HuH-7.5 (cell line): ENCODE measurements around the gene KCTD1.

ENCODE experiments used
- DNase-seq: peaks from one replicate; pipeline ENCODE4 v3.0.0; 2011; ENCODE audit warnings: low spot score

The KCTD1 gene

DNA sequence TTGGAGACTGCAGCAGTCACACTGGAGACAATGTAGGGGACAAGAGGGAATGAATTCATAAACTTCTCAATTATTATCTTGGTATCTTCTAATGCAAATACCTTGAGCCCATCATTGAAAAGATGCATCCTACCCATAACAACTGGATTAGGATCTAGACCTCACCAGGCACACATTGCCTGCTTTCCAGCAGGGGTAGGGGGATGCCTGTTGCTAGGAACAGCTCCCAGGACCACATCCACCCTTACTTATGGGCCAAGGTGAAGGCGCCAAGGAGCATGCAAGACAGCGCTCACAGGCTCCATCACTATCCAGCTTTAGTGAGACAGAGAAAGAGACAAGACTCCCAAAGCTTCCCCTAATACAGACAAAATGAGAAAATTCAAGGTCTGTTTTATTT is 24.4 kb downstream of the KCTD1 start:
- no peak for DNase-seq

DNA sequence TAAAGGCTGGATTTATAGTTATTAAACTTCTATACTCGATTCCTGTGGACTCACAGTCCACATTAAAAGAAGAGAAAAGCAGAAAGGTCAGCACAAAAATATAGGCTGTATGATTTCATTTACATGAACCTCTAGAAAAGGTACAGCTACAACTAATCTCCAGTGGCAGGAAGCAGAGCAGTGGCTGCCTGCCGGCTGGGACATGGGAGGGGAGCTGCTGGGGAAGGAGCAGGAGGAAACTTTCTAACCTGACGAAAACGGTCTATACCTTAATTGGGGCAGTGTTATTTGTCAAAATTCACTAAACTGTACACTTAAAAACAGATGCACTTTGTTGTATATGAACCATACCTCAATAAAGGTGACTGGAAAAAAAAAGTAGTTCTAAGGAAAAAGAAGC is 26.7 kb downstream of the KCTD1 start:
- DNase-seq, result no peak

DNA sequence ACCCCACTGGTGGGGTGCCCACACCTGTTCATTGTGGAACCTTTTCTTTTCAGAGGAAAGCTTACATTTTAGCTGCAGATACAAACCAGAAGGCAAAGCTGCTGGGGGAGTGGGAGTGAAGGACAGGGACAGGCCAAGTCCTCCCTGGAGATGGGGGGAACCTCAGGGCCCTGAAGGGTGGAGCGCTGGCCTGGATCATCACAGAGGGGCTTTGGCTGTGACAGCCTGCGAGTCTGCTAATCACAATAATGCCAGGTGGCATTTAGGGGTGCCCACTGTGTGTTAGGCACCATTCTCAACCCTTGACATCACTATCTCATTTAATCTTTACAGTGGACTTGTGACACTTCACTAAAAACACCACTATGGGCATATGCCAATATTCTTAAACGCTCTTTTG is 27.4 kb downstream of the KCTD1 start:
- DNase-seq, result no peak

DNA sequence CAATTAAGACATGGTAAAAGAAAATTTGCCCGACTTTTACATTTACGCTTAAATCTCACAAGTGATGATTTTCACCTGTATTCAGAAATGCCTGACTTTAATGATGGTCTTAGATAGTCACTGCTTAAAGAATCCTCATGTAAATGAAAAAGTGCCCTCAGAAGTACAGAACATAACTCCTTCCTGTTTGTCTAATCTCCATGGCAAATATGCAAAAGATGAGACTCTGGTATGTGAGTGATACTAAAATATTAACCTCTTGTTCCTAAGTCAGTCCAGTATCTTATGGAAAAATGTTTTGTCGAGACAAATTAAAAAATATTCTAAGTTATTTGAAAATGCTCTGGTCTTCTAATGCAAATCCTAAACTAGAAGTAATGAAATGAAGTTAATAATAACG is 29.2 kb downstream of the KCTD1 start:
- DNase-seq, result no peak

- DNase-seq, result no peak
Measured at GRCh38 chr18:26516964-26517363, 31.4 kb downstream of the KCTD1 start.

DNA sequence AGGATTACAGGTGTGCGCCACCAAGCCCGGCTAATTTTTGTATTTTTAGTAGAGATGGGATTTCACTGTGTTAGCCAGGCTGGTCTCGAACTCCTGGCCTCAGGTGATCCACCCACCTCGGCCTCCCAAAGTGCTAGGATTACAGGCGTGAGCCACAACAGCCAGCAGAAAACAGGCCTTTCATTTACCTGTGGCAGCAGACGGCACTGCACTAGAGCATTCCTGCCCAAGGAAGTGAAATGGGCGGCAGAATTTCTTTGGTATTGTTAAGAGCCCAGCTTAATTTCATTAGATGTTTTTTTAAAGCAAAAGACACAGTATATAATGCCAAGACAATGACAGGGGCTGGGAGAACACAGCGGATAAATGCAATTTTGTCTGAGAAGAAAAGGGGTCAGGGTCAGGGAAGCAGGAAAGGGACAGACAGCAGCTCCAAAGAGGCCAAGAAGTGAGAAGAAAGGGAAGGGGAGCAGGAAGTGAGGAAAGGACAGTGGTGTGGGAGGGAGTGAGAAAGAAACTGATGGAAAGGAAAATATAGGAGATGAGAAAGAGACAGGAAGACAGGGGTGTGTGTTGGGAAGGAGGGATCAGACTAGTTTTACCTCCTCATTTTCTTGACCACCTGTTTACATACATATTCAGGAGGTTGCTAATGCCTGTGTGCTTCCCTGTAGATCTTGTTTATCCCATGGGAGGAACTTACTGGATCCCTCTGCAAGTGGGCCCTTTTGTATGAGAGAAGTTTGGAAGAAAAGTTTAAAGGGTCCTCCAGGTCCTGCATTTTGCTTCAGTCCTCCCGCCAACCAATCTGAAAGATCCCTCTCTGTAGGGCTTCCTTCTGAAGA is 32.5 kb downstream of the KCTD1 start:
- no peak for DNase-seq

DNA sequence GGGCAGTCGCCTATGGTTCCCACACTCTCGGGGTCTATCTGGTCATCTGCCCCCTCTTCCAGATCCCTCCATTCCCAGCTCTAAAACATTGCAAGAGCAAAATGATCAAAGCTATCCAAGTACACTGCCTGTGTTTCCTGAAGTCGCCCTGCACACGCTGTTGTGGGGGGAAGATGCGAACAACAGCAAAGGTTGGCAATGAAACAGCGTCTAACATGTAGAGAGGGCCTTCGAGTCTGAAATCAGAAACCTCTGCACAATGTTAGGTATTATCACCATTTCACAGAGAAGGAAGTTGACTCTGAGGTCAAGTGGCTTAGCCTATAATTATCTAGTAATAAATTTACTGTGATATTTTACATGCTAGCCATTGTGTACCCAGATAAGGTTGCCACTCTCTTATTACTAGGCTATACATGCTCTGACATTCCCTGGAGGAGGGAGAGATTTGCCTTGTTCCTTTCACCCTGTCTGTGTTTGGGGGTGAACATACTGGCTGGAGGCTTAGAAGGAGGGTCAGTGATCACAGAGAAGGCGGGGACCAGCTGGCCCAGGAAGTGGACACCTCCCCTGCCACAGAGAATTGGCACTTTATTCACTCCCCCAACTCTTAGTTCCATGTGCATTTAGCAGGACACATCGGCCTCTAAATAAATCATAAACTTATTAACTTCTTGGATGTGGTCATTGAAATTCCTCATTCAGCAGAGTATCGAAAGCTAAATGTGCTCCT is 36.8 kb downstream of the KCTD1 start:
- no peak for DNase-seq

- no peak for DNase-seq
Measured at GRCh38 chr18:26510337-26510736, 38.0 kb downstream of the KCTD1 start.

DNA sequence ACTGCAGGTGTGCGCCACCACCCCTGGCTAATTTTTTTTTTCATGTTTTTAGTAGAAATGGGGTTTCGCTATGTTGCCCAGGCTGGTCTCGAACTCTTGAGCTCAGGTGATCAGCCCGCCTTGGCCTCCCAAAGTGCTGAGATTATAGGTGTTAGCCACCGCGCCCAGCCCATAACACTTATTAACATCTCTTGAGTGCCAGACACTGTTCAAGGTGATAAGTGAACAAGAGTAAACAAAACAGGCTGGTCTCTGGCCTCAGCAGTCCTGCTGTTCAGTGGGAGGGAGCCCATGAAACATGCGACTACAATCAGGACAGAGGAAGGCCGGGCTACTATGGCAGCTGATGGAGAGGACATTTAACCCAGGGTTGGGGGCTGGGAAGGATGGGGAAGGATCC is 42.3 kb downstream of the KCTD1 start:
- no peak for DNase-seq

- DNase-seq, result no peak
Measured at GRCh38 chr18:26504831-26505230, 43.5 kb downstream of the KCTD1 start.

GRCh38 chr18:26503382-26503781 is 45.0 kb downstream of the KCTD1 start:
- DNase-seq, result no peak

- no peak for DNase-seq
Measured at GRCh38 chr18:26502823-26503222, 45.5 kb downstream of the KCTD1 start.

GRCh38 chr18:26497866-26498265 is 50.5 kb downstream of the KCTD1 start:
- DNase-seq, result no peak

GRCh38 chr18:26496528-26496927 is 51.8 kb downstream of the KCTD1 start:
- DNase-seq, result no peak

DNA sequence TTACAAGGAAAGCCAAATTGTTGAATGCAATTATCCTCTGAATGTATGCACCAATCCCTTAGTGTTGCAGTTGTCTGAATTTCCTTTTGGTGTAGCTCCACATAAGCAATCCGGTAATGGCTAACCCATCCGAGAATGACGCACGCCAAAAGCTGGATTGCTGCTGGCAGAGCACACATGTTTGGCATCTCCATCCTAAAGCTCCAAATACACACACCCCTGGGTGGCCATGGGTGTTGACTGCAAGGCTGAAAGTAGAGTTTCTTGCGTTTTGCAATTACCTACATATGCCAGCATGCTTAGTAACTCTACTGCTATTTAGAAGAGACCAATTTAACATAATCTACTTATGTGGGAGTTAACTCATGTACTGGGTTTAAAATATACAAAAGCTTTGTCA is 53.1 kb downstream of the KCTD1 start:
- no peak for DNase-seq

DNA sequence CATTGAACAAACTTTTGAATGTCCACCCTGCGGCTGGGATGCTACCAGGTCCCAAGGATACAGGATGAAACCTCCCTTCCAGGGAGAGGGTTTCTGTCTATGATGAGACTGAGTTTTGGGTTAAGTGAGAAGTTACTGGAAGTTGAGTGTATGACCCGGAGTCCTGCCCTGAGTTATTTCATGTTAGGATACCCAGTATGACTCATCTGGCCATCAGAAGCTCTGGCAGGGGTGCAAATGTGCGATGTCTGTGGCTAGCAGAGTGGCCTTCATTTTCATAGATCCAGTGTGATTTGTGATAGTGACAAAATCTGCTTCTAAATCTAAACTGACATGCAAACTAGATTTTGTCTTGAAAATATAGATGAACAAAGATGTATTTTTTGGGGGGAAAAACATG is 55.3 kb downstream of the KCTD1 start:
- DNase-seq, result no peak

- no peak for DNase-seq
Measured at GRCh38 chr18:26491194-26491816, 57.0 kb downstream of the KCTD1 start.

- DNase-seq, result no peak
Measured at GRCh38 chr18:26489881-26490280, 58.5 kb downstream of the KCTD1 start.

DNA sequence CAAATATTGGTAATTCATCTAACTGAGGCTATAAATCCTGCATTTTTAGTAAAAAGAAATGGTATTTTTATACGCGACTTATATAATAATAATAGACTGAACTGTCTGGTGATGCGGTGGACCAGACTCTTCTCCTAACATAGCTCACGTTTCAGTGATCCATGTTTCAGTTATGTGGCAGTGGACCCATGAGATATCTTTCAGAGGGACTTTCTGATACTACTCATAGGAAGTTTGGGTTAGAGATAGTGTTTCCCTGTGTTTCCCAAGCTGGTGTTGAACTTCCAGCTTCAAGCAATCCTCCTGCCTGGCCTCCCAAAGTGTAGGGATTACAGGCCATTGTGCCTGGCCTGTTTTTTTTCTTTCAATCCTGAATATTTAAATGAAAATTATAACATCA is 59.2 kb downstream of the KCTD1 start:
- no peak for DNase-seq

DNA sequence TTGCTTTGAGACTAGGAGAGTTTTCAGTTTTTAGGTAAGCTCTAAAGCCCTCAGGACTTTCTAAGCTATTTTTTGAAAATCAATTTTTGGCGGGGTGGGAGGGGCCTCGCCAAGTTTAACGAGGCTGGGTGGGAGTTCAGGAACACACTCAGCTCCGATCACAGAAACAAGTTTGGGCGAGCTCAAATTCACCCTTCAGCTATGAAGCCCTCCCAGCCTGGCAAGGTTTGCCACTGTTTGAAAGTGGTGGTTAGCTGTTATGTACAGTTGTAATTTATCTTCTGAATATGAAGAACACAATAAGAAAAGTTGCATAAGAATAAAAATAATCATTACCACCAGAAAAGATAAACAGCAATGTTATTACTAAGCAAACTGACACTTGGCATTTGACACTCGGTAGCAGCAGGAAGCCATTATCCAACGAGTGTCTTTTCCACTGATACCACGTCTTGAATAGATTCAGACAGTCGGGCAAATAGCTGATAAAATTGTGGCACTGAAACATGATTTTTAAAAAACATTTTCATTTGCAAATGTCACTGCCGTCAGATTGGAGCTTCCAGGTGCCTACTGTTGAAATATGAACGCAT is 59.8 kb downstream of the KCTD1 start:
- DNase-seq, result no peak

DNA sequence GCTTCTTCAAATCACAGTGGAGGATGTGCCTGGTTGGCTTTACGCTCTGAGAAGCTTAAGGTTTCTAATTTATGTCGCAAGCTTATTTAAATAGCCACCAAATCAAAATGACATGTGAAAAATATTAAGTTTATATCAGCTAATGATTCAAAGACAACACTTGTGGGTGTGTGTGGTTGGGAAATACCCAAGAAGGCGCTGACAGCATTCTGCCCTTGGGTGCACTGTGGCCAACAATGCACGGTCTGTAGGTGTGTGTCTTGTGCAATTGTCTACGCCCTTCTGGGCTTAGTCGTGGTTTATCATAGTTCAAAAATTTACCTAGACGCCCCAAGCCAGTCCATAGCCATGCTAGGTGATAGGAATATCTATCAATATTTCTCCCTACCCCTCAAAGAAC is 60.9 kb downstream of the KCTD1 start:
- no peak for DNase-seq

GRCh38 chr18:26483633-26484032 is 64.7 kb downstream of the KCTD1 start:
- no peak for DNase-seq

GRCh38 chr18:26482569-26482968 is 65.8 kb downstream of the KCTD1 start:
- no peak for DNase-seq
